ENCODE measurements around the gene RARA.

DNA sequence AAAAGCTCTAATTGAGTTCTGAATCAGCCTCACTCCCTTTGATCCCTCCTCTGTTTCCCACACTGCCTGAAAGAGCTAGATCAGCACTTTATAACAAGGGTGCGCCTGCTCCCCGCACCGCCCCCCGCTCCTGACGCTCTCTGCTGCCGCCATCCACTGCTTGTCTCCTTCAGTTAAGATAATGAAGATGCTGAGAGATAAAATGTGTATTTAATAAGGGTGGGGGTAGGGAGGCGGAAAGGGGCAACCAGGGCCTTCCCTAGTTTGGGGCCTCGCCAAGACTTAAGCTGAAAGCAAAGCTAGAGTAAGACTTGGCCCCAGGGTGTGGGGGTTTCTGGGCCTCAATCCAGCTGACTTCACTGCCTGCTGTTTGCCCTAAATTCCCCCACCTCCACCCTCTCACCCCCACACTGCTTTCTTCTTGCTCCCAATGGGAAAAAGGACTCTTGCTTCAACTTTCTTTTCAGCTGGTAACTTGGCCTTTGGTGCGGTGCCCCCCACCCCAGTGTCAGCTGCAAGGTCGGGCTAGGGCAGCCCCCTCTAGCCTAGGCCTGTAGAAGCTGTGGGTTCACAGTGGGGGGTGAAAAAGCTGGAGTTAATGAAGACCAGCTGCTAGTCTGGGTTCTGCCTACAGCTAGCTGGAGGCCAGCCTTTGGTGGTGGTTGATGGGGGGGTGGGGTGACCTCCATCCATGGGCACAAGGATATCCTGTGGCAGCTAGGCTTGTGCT, 1.8 kb upstream of the RARA start:
- TF ChIP-seq, protein P1, sequence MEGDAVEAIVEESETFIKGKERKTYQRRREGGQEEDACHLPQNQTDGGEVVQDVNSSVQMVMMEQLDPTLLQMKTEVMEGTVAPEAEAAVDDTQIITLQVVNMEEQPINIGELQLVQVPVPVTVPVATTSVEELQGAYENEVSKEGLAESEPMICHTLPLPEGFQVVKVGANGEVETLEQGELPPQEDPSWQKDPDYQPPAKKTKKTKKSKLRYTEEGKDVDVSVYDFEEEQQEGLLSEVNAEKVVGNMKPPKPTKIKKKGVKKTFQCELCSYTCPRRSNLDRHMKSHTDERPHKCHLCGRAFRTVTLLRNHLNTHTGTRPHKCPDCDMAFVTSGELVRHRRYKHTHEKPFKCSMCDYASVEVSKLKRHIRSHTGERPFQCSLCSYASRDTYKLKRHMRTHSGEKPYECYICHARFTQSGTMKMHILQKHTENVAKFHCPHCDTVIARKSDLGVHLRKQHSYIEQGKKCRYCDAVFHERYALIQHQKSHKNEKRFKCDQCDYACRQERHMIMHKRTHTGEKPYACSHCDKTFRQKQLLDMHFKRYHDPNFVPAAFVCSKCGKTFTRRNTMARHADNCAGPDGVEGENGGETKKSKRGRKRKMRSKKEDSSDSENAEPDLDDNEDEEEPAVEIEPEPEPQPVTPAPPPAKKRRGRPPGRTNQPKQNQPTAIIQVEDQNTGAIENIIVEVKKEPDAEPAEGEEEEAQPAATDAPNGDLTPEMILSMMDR (conservative IDR thresholded peaks at IDR 0.05; ENCODE audit: low read depth in 2 of 2), result no peak
- TF ChIP-seq, protein P2, sequence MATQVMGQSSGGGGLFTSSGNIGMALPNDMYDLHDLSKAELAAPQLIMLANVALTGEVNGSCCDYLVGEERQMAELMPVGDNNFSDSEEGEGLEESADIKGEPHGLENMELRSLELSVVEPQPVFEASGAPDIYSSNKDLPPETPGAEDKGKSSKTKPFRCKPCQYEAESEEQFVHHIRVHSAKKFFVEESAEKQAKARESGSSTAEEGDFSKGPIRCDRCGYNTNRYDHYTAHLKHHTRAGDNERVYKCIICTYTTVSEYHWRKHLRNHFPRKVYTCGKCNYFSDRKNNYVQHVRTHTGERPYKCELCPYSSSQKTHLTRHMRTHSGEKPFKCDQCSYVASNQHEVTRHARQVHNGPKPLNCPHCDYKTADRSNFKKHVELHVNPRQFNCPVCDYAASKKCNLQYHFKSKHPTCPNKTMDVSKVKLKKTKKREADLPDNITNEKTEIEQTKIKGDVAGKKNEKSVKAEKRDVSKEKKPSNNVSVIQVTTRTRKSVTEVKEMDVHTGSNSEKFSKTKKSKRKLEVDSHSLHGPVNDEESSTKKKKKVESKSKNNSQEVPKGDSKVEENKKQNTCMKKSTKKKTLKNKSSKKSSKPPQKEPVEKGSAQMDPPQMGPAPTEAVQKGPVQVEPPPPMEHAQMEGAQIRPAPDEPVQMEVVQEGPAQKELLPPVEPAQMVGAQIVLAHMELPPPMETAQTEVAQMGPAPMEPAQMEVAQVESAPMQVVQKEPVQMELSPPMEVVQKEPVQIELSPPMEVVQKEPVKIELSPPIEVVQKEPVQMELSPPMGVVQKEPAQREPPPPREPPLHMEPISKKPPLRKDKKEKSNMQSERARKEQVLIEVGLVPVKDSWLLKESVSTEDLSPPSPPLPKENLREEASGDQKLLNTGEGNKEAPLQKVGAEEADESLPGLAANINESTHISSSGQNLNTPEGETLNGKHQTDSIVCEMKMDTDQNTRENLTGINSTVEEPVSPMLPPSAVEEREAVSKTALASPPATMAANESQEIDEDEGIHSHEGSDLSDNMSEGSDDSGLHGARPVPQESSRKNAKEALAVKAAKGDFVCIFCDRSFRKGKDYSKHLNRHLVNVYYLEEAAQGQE (IDR thresholded peaks at IDR 0.05; ENCODE audit: unreplicated experiment), result no peak
- peak; percentile 23; the same call in 1 of the 2 replicates for TF ChIP-seq POLR2AphosphoS5 (IDR thresholded peaks at IDR 0.05; ENCODE audit: low read depth)
- TF ChIP-seq EZH2 (IDR thresholded peaks at IDR 0.05; ENCODE audit: low read depth, unreplicated experiment), result no peak
- TF ChIP-seq NANOG (IDR thresholded peaks at IDR 0.05; ENCODE audit: borderline replicate concordance), result no peak
- no peak for TF ChIP-seq EZH2phosphoT487 (IDR thresholded peaks at IDR 0.05; ENCODE audit: unreplicated experiment)
